ENCODE measurements around the gene GPD1L. TPM values are rescaled to one million over a fixed set of nuclear protein-coding genes. Genes with fewer than 3 reads are reported as not detected.

Gene GPD1L
- total RNA-seq, 1 donor from 2014 or later: 21.3 TPM

DNA sequence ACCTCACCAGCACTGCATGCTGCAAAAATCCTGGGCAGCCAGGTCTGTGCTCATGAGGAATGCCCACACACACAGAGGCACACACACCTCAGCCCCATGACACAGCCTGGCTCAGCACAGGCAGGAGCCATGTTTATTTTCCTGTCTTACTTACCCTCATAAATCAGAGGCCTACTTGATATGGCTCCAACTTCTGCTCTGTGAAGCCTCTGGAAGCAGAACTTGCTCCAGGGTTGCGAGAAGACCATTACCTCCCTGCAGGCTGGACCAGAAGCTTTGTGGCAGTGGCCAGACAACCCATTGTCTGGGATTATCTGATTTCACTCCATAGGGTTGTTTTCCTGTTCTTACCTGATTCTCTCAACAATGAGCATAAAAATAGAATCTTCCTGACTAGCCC is 88.2 kb downstream of the GPD1L start:
- TF ChIP-seq, protein P1, sequence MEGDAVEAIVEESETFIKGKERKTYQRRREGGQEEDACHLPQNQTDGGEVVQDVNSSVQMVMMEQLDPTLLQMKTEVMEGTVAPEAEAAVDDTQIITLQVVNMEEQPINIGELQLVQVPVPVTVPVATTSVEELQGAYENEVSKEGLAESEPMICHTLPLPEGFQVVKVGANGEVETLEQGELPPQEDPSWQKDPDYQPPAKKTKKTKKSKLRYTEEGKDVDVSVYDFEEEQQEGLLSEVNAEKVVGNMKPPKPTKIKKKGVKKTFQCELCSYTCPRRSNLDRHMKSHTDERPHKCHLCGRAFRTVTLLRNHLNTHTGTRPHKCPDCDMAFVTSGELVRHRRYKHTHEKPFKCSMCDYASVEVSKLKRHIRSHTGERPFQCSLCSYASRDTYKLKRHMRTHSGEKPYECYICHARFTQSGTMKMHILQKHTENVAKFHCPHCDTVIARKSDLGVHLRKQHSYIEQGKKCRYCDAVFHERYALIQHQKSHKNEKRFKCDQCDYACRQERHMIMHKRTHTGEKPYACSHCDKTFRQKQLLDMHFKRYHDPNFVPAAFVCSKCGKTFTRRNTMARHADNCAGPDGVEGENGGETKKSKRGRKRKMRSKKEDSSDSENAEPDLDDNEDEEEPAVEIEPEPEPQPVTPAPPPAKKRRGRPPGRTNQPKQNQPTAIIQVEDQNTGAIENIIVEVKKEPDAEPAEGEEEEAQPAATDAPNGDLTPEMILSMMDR (IDR thresholded peaks at IDR 0.05; ENCODE audit: insufficient read depth, low read length, severe bottlenecking): no peak
- DNase-seq (ENCODE audit: low read depth) (no peak), FAIRE-seq (no peak)
- Histone ChIP-seq H3K4me3 (ENCODE audit: low read depth, low read length) (no peak overlapping the region), H3K27me3 (ENCODE audit: control insufficient read depth, insufficient read depth, low read length) (peaks cover 3% of the 10 kb centered on the region), H3K36me3 (ENCODE audit: control insufficient read depth, insufficient read depth, low read length) (no peaks in the 10 kb centered on the region)

DNA sequence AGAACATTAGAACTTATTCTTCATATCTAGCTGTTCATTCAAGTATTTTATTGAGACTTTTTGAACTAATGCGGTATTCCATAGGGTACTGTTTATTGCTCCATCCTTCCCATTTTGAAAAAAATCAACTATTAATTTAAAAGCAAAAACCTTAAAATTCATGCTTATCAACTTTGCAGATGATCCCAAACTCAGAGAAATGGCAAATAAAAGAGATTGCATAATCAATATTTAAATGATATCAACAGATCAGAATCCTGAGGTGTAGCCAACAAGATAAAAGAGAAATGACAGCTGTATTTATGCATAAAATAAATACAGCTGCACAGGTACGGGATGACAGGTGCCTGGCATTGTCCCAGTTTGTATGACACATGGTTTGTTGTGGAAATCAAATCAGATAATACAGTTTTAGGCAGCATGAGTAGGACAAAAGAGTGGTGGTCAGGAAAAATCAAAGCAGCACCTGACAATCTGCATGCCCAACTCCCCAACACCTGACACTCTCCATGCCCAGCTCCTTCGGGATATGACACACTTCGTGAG is 89.6 kb downstream of the GPD1L start:
- TF ChIP-seq, protein P1 (IDR thresholded peaks at IDR 0.05; ENCODE audit: insufficient read depth, low read length, severe bottlenecking): no peak
- DNase-seq (ENCODE audit: low read depth) (peak; percentile 15), FAIRE-seq (no peak)
- Histone ChIP-seq H3K36me3 (ENCODE audit: control insufficient read depth, insufficient read depth, low read length) (no peaks in the 10 kb centered on the region), H3K4me3 (ENCODE audit: low read depth, low read length) (no peak overlapping the region), H3K27me3 (ENCODE audit: control insufficient read depth, insufficient read depth, low read length) (peaks cover 3% of the 10 kb centered on the region)

DNA sequence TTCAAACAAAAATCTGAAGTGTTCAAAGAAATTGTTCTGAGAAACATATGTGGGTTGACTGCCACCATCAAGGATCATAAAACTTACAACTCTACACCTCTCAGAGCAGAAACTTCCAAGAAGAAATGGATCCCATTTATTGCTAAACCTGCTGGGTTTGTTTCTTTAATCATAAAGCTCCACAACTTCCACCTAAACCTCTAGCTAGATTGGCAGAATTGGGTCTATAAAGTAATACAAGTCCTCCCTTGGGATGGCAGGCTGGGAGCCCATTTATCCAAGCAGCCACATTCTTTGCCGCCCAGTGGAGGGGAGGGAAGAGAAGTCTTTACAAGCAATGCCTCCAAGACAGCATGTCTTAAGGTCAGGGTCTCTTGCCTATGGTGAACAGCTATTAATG is 91.6 kb downstream of the GPD1L start:
- TF ChIP-seq, protein P1 (IDR thresholded peaks at IDR 0.05; ENCODE audit: insufficient read depth, low read length, severe bottlenecking): no peak
- H3K36me3 ChIP-seq (ENCODE audit: control insufficient read depth, insufficient read depth, low read length): no peaks in the 10 kb centered on the region
- DNase-seq (ENCODE audit: low read depth) (no peak), FAIRE-seq (no peak)
- H3K4me3 ChIP-seq (ENCODE audit: low read depth, low read length): no peak overlapping the region
- peaks cover 6% of the 10 kb centered on the region for H3K27me3 ChIP-seq (ENCODE audit: control insufficient read depth, insufficient read depth, low read length)

DNA sequence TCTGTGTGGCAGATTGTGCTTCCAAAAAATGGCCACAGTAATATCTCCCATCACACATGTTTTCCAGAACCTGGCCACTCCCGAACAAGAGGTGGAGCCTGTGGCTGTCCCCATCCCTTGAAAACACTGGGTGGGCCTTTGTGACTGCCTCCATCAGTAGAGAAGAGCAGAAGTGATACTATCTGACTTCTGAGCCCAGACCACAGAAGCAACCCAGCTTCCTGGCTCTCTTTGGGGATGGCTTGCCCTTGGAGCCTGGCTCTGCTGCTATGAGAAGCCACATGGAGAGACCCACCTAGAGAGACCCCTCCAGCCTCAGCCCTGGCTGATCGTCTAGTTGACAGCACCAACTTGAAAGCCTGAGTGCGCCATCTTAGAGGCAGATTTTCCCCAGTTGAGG is 92.3 kb downstream of the GPD1L start:
- H3K36me3 ChIP-seq (ENCODE audit: control insufficient read depth, insufficient read depth, low read length): no peaks in the 10 kb centered on the region
- peaks cover 6% of the 10 kb centered on the region for H3K27me3 ChIP-seq (ENCODE audit: control insufficient read depth, insufficient read depth, low read length)
- TF ChIP-seq, protein P1 (IDR thresholded peaks at IDR 0.05; ENCODE audit: insufficient read depth, low read length, severe bottlenecking): no peak
- FAIRE-seq (no peak), DNase-seq (ENCODE audit: low read depth) (no peak)
- no peak overlapping the region for H3K4me3 ChIP-seq (ENCODE audit: low read depth, low read length)

DNA sequence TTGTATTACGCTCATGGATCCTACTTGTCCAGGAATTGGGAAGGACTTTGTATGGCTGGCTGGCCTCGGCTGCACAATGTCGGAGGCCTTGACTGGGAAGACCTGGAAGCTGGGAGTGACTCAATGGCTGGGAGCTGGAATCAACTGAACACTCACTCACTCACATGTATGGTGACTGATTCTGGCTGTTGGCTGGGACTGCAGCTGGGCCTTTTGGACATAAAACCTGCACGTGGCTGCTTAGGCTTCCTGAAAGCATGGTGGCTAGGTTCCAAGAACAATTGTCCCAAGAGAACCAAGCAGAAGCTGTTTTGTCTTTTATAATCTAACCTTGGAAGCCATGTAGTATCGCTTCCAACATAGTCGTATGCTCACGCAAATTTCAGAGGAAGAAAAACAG is 94.1 kb downstream of the GPD1L start:
- Histone ChIP-seq H3K27me3 (ENCODE audit: control insufficient read depth, insufficient read depth, low read length) (peaks cover 6% of the 10 kb centered on the region), H3K36me3 (ENCODE audit: control insufficient read depth, insufficient read depth, low read length) (no peaks in the 10 kb centered on the region), H3K4me3 (ENCODE audit: low read depth, low read length) (no peak overlapping the region)
- TF ChIP-seq, protein P1 (IDR thresholded peaks at IDR 0.05; ENCODE audit: insufficient read depth, low read length, severe bottlenecking): no peak
- DNase-seq (ENCODE audit: low read depth): peak; percentile 7
- FAIRE-seq: no peak
